Measurements from ENCODE around the gene CCSER2. TPM values are rescaled to one million over a fixed set of nuclear protein-coding genes. Genes with fewer than 3 reads are reported as not detected.
"Not testable (repeated sequence)": the region's sequence is repeated elsewhere in the genome, so short reads cannot be mapped to it uniquely, and the experiment has no call there.

Gene CCSER2
- polyA plus RNA-seq, 3 donors = 30.9 to 34.3 (median 31.6) TPM

DNA sequence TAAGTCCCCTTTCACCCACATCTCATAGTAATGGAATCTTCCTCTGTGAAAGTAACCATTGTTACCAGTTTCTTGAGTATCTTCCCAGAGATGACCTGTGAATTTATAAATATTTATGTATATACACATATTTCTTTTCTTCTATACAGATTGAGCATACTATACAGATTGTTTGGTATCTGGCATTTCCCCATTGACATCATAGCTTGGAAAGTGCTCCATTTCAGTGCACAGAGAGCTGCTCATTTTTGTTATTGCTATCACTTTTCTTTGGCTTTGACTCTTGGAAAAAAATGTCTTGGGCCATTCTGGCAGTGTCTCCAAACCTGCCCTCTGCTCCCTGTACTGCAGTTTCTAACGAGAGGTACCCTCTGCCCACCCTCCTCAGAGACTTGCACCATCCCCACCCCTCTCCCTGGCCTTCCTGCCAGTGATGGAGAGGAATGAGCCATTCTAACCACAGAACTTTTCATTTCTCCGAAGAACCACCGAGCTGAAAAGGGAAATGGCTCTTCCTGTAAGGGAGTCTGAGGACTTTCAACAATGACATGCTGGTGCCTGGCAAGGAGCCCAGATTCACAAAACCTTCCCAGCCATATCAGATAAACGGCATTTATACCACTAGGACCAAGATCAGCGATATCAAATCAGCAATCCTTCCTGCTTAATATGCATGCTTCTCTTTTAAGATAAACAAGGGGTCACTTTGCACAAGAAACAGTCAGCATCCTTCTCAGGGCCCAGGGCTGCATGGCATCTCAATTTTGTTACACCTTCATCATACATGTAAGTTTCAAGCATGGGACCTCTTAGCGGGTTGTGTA lies 19.7 kb upstream of the CCSER2 start:
- DNase-seq (ENCODE audit: low read depth in 3 of 3, low spot score in 2 of 3) = no peak

GRCh38 chr10:84310470-84310869 lies 17.9 kb upstream of the CCSER2 start:
- DNase-seq (ENCODE audit: low read depth in 3 of 3, low spot score in 2 of 3) = no peak

- DNase-seq (ENCODE audit: low read depth in 3 of 3, low spot score in 2 of 3) = no peak
Measured at GRCh38 chr10:84311576-84311975, 16.8 kb upstream of the CCSER2 start.

- no peak for DNase-seq (ENCODE audit: low read depth in 3 of 3, low spot score in 2 of 3)
Measured at GRCh38 chr10:84312816-84313215, 15.6 kb upstream of the CCSER2 start.

DNA sequence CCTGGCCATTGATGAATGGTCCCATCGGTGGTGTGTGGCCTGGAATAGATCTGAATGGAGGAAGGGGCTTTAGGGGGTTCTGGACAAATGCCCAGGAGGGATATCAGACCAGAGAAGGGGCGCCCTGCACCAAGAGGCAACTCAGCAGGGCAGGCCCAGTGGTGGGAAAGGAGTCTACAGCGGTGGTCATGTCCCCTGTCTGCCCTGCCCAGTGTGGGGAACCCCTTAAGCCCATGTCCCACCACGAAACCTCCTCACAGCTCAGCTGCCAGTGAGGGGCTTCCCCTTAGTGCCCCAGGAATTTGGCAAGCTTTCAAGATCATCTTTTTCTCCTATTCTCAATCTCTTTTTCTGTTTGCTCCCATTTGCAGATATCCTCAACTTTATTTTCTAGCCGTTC lies 14.1 kb upstream of the CCSER2 start:
- DNase-seq (ENCODE audit: low read depth in 3 of 3, low spot score in 2 of 3) = no peak

DNA sequence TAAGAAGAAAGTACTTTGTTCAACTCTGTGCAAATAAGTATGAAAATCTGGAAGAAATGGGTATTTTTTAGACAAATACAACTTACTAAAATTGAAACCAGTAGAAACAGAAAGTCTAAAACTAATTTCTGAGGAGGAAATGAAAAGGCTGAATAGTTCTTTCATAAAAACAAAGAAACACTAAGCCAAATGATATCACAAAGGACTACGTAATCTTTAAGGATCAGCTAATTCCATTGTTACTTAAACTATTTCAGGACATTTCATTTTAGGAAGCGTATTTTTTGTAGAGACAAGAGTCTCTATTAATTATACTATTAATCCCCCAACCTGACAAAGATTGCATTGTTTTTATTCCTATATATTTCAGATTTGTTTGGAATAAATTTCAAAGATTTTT lies 11.2 kb upstream of the CCSER2 start:
- no peak for DNase-seq (ENCODE audit: low read depth in 3 of 3, low spot score in 2 of 3)

DNA sequence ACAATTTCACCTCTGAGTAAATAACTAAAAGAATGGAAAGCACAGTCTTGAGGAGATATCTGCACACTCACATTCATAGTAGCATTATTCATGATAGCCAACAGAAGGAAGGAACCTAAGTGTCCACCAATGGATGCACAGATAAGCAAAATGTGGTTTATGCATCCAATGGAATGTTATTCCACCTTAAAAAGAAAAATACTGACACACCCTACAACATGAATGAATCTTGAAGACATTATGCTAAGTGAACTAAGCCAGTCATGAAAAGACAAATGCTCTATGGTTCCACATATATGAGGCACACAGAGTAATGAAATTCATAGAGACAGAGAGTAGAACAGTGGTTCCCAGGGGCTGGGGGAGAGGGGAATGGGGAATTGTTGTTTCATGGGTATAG lies 6.5 kb upstream of the CCSER2 start:
- no peak for DNase-seq (ENCODE audit: low read depth in 3 of 3, low spot score in 2 of 3)

- not testable (repeated sequence) for DNase-seq (ENCODE audit: low read depth in 3 of 3, low spot score in 2 of 3)
Measured at GRCh38 chr10:84323566-84323965, 4.8 kb upstream of the CCSER2 start.

DNA sequence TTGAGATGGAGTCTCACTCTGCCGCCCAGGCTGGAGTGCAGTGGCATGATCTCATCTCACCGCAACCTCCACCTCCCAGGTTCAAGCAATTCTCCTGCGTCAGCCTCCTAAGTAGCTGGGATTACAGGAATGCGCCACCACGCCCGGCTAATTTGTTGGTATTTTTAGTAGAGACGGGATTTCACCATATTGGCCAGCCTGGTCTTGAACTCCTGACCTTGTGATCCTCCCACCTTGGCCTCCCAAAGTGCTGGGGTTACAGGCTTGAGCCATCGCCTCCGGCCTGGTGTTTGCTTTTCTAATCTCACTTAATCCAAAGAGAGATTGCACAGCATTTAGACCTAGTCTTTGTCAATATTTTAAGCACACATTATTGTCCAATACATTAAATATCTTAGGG lies 1.4 kb upstream of the CCSER2 start:
- not testable (repeated sequence) for DNase-seq (ENCODE audit: low read depth in 3 of 3, low spot score in 2 of 3)

DNA sequence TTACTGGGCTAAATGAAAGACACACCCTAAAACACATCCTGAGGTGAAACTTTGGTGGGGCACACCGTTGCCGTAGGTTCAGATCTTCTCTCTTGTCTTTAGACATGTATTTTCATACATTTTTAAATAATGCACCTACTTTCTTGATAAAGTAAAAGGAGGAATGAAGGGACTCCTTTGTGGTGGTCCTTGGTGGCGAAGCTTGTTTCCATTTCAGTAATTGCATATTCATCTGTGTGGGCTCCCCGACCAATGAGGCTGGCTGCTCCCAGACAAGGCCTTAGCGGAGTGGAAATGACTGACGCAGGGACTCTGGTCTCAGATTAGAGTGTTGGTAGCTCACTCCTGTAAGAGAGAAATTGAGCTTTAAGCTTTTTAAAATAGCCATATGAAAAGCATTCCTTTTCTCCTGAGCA lies 815 bp downstream of the CCSER2 start:
- DNase-seq (ENCODE audit: low read depth in 3 of 3, low spot score in 2 of 3) = peak in 1 of 3 donors; percentile 12

- DNase-seq (ENCODE audit: low read depth in 3 of 3, low spot score in 2 of 3) = no peak
Measured at GRCh38 chr10:84329986-84330651, 1.7 kb downstream of the CCSER2 start.

GRCh38 chr10:84331091-84331490 lies 2.7 kb downstream of the CCSER2 start:
- DNase-seq (ENCODE audit: low read depth in 3 of 3, low spot score in 2 of 3) = no peak

GRCh38 chr10:84333864-84334451 lies 5.6 kb downstream of the CCSER2 start:
- no peak for DNase-seq (ENCODE audit: low read depth in 3 of 3, low spot score in 2 of 3)

GRCh38 chr10:84334811-84335210 lies 6.4 kb downstream of the CCSER2 start:
- no peak for DNase-seq (ENCODE audit: low read depth in 3 of 3, low spot score in 2 of 3)

- DNase-seq (ENCODE audit: low read depth in 3 of 3, low spot score in 2 of 3) = no peak
Measured at GRCh38 chr10:84335516-84335915, 7.1 kb downstream of the CCSER2 start.

- DNase-seq (ENCODE audit: low read depth in 3 of 3, low spot score in 2 of 3) = no peak
Measured at GRCh38 chr10:84336406-84337090, 8.2 kb downstream of the CCSER2 start.

GRCh38 chr10:84337199-84337598 lies 8.8 kb downstream of the CCSER2 start:
- no peak for DNase-seq (ENCODE audit: low read depth in 3 of 3, low spot score in 2 of 3)

DNA sequence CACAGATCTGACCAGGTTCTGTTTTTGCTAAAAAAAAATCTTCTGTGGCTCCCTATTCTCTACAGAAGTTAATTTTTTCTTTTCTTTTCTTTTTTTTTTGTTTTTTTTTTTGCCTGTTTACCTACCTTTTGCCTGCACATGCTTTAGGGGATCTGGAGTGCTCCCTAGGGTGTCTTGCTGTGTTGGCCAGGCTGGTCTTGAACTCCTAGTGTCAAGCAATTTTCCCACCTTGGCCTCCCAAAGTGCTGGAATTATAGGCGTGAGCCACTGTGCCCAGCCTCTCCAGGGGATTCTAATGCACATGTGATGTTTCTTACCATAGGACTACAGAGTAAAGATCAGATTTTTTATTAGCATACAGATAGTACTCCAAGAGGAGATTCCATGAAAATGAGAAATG lies 10.6 kb downstream of the CCSER2 start:
- no peak for DNase-seq (ENCODE audit: low read depth in 3 of 3, low spot score in 2 of 3)

GRCh38 chr10:84340187-84340586 lies 11.8 kb downstream of the CCSER2 start:
- DNase-seq (ENCODE audit: low read depth in 3 of 3, low spot score in 2 of 3) = no peak

DNA sequence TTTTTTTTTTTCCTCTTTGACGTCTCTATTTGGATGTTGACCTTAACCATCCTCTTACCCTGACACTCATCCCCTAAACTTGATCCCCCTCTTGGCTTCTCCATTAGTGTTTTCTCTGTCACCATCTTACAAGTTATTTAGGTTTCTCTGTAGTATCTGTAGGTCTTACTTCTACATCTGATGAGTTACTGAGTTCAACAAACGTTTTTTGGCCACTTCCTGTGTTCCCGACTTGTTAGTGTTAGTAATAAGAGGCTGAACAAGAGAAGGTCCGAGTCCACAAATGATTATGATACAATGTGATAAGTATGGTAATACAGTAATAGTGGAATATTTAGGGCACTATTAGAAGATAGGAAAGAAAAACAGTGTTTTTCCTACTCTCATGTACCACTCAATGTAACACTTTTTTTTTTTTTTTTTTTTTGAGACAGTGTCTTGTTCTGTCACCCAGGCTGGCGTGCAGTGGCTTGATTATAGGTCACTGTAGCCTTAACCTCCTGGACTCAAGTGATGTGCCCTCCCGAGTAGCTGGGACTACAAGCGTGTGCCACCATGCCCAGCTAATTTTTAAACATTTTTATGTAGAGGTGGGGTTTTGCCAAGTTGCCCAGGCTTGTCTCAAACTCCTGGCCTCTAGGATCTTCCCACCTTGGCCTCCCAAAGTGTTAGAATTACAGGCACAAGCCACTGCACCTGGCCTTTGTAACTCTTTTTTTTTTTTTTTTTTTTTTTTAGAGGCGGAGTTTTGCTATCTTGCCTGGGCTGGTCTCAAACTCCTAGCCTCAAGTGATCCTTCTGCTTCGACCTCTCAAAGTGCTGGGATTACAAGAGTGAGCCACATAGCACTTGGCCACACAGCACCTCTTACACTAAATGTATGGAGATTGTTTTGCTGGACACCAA lies 12.5 kb downstream of the CCSER2 start:
- no peak for DNase-seq (ENCODE audit: low read depth in 3 of 3, low spot score in 2 of 3)
